GM21447 (cell line): Measurements from ENCODE around the gene ARL5C.
A peak's percentile ranks its signal among the peaks of the same experiment; 100 is the strongest.
"Not testable (repeated sequence)": the region's sequence is repeated elsewhere in the genome, so short reads cannot be mapped to it uniquely, and the experiment has no call there.

Experiments
- ATAC-seq: cut with Tn5 transposase; IDR thresholded peaks from one replicate; pipeline ENCODE4 v1.9.1; 2021; ENCODE audit not compliant: unreplicated experiment

The ARL5C gene

GRCh38 chr17:39143552-39144093 is 22.3 kb downstream of the ARL5C start:
- no peak for ATAC-seq

- no peak for ATAC-seq
These were observed 23.9 kb downstream of the ARL5C start for GRCh38 chr17:39141915-39142664.

GRCh38 chr17:39141294-39141693 is 24.7 kb downstream of the ARL5C start:
- no peak for ATAC-seq

- no peak for ATAC-seq
These were observed 26.4 kb downstream of the ARL5C start for GRCh38 chr17:39139561-39139960.

GRCh38 chr17:39139161-39139511 is 26.8 kb downstream of the ARL5C start:
- ATAC-seq, result no peak

GRCh38 chr17:39138431-39139160 is 27.4 kb downstream of the ARL5C start:
- ATAC-seq, result no peak

- ATAC-seq, result no peak
These were observed 31.1 kb downstream of the ARL5C start for GRCh38 chr17:39134878-39135277.

GRCh38 chr17:39132192-39132610 is 33.8 kb downstream of the ARL5C start:
- no peak for ATAC-seq

GRCh38 chr17:39131616-39132015 is 34.3 kb downstream of the ARL5C start:
- ATAC-seq, result no peak

GRCh38 chr17:39130205-39130604 is 35.8 kb downstream of the ARL5C start:
- ATAC-seq, result no peak

GRCh38 chr17:39129544-39129943 is 36.4 kb downstream of the ARL5C start:
- not testable (repeated sequence) for ATAC-seq

- ATAC-seq, result no peak
These were observed 39.5 kb downstream of the ARL5C start for GRCh38 chr17:39126436-39126835.

- ATAC-seq, result no peak
These were observed 40.7 kb downstream of the ARL5C start for GRCh38 chr17:39125143-39125875.

GRCh38 chr17:39123627-39124026 is 42.3 kb downstream of the ARL5C start:
- no peak for ATAC-seq

- ATAC-seq, result no peak
These were observed 43.0 kb downstream of the ARL5C start for GRCh38 chr17:39122991-39123390.

- not testable (repeated sequence) for ATAC-seq
These were observed 44.0 kb downstream of the ARL5C start for GRCh38 chr17:39121919-39122318.

GRCh38 chr17:39118674-39119419 is 47.1 kb downstream of the ARL5C start:
- peak; percentile 63 for ATAC-seq

GRCh38 chr17:39116224-39116623 is 49.7 kb downstream of the ARL5C start:
- ATAC-seq, result no peak

GRCh38 chr17:39115135-39115534 is 50.8 kb downstream of the ARL5C start:
- ATAC-seq, result no peak

GRCh38 chr17:39114723-39115122 is 51.2 kb downstream of the ARL5C start:
- ATAC-seq, result no peak

- ATAC-seq, result no peak
These were observed 52.1 kb downstream of the ARL5C start for GRCh38 chr17:39113871-39114270.
